Cerebellar nuclear complex (tissue), 1 donor: Measurements from ENCODE around the gene EPB41L2.

Source experiments
- DNase-seq, 2 experiments: peaks; one replicate each; lab custom pipeline; 2025; lab: John Stamatoyannopoulos, UW

Gene EPB41L2

DNA sequence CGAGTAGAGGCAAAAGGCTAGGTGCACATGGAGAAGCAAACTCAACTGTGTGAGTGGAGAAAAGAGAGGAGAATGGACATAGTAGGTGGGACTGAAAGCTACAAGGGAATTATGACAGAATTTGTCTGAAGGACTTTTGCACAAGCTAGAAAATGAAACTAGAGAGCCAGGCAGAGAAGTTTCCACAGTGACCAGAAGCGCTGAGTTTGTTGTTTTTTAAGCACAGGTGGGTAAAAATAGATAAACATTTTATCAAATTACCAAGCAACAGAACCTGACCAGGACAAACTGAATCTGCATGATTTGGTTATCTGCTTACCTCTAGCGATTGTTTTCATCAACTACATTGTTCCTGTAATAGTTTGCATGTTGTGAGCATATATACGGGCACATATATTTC, 197.3 kb downstream of the EPB41L2 start:
- no peak for DNase-seq

DNA sequence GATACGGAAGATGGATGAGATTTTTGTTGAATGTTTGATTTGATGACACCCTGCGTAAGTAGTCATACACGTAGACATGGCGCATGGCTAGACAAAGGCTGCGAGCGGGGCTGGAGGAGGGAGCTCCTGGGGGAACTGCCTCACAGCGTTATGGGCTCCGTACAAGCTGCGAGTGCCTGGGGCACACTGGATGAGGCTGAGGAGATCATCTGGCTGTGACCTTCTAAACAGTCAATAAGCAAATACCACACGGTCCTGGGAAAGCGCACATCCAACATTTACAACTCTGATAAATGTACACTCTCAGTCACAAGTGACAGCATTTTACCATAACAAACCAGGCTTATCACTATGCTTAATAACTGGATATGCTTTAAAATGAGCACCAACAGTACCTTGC, 198.7 kb downstream of the EPB41L2 start:
- no peak for DNase-seq

DNA sequence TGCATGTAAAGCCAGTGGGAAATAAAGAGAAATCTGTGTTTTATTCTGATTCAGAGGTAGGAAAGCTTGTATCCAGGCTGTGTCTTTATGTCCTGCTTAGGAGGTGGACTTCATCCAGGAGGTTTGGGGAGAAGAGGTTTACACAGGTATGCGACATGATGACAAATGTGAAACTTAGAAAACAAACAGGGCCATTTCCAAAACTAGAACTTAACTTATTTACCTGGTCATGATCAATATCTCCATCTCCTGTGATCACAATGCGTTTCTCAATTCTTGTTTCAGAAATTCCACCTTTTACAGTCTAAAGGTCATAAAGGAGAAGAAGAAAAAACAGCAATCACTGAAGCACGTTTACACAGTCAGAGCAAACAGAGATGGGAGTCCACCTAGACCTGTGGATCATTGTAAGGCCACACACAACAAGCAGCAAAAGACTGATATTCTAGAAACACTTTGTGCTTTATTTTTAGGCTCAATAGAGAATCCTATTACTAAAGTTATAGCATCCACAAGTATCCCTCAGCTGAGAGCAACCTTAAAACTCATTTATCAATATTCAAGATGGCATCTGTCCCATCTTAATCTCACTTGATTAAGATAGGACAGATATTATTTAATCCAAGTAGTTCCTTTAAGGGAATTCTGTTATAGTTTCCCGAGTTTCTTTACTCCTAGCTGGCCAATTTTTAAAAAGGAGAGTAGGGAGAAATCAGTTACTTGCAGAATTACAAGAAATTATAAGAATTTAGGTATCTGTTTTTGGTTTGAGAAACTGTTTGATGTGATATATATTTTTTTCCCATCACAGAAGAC, 199.4 kb downstream of the EPB41L2 start:
- no peak for DNase-seq

DNA sequence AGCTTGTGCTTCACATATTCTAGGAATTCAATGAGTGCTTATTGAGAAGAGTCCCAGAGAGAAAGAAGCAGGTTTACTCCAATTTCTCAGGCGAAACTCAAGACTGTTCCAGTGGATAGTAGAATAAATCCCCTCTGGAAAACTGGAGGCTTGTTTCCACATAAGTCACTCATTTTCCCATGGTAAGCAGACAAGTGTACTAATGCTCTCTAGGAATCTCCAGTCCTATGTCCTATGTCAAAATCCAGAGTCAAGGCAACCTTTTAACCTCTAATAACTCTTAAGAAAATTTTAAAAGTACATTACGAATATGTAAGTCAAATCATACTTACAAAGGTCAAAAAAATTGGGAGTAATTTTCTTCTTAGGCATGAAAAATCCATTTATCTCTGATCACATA, 200.7 kb downstream of the EPB41L2 start:
- no peak for DNase-seq

DNA sequence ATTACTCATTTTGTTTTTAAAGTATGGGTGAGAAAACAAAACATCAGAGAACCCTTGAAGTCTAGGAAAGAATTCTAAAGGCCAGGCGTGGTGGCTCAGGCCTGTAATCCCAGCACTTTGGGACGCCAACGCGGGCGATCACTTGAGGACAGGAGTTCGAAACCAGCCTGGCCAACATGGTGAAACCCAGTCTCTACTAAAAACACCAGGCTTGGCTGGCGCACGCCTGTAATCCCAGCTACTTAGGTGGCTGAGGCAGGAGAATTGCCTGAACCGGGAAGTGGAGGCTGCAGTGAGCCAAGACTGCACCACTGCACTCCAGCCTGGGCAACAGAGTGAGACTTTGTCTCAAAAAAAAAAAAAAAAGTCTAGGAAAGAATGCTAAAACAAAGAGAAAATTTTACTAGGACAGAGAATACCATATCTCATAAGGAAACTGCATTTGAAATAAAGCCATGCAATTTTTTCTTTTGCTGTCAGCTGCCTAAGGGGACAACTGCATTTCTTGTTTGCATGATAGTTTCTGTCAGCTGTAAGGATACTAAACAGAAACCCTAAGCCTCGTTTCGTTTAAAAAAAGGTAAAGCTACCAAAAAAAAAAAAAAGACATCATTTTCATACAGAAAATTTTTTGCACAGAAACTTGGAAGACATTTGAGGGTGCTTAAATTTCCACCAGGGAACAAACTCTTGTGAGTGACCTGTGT, 203.7 kb downstream of the EPB41L2 start:
- no peak for DNase-seq

DNA sequence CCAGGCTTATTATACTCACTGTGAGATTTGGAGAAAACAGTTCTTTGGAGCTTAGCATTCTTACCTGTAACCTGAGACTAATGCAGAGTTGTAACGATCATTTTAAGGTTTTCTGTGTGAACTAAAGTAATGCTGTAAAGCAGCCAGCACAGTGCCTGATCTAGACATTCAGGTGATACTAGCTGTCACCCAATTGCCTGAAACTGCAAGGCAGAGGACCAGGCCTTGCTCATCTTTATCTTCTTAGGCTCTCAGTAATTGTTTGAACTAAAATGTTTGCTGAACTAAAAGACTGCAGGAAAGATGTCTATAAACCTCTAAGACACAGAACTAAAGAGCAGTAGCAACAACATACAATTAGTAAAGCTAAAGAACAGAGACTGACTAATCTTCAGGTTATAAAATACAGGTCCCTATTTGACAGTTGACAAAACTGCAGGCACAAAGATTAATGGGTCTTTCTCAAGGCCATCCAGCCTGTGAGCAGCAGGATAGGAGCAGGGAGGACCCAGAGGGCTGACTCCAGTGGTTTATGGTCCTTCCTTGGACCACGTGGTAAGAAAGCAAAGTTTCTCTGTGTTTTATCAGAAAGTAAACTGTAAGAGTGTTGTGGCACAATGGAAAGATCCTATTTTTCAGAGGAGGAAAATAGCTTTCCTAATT, 204.4 kb downstream of the EPB41L2 start:
- DNase-seq, result no peak

DNA sequence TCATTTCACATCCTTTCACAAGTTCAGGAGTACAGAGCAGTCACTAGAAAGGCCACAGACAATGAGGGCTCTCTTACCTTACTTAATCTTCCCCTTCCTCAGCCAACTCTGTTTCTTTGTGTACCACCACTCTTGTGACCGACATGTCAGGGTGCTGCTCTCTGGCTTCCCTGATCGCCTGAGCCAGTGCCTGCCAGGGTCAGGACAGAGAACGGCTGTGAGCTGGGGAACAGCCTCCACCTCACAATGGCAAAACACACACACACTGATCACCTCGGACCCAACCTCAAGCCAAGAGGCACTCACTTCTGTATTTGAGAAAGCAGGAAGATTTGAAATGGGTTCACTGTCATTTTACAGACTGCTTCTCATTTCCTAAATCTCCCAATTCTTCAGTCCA, 205.0 kb downstream of the EPB41L2 start:
- DNase-seq, result no peak

DNA sequence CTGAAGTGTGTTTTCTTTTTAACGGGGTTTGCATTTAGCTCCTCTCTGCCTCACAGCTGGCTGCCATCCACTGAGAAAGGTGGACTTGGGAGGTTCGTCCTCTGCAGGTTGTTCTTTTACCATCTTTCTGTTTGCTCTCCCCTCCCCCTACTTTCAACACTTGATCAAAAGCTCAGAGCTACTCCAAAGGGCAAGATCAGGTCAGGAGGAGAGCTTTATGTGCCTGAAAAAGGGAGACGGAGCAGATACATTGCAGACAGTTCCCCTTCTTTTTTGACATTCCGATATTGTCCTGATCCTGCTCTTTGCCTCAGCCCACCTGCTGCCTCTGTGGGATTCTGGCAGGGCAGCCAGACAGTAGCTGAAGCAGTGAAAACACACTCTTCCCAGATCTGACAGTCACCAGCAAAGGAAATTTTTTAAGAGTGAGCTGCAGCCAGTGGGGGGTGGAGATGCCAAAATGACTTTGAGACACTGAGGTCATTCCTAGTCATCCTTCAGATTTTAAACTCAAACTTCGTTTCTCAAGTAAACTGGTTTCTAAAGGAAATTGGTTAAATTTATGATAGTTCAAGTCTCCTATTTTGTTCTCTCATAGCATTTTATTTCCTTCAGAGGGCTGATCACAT, 209.4 kb downstream of the EPB41L2 start:
- no peak for DNase-seq

DNA sequence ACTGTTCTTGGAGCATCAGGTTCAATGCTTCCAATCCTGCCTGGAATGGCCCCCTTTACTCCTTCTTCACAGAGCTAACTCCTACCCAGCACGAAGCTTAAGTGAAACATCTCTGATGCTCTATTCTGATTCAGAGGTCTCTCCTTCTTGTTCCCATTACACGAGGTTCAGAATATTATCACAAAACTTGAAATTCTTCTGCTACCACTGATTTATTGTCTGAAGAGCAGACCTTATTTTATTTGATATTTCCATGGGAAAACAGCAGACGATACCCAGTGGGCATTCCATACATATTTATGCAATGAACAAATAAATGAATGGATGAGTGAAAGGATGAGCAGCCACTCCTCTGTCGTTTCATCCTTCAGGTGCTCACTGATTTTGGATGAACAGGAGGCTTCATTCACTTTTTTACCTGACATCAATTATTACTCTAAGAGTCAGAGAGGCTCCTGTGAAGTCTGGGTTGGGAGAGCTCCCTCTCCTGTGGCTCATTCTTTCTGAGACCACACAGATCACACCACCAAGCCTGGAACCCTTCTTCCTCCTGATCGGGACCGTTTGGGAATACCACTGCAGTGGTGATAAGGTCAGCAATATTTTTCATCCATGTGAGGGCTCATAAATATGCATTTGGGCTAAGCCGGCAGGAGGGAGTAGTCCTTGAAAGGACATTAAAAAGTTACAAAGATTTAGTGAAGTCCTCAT, 210.0 kb downstream of the EPB41L2 start:
- no peak for DNase-seq

DNA sequence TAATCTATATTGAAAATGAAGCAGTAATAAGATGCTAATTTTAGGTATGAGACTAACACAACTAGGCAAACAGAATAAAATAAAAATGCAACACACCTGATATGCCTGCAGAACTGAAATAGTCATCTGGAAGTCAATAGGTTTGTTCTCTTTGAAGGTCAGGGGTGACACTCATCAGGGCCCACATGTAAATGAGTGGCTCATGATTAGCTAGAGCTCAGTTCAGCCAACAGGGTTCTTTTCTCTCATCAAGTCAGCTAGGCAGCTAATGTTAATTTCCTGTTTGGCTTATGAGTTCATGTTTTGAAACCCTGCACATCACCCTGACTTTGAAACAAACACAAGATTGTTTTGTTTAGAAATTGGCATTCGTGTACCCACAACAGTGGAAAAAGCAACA, 212.0 kb downstream of the EPB41L2 start:
- no peak for DNase-seq

DNA sequence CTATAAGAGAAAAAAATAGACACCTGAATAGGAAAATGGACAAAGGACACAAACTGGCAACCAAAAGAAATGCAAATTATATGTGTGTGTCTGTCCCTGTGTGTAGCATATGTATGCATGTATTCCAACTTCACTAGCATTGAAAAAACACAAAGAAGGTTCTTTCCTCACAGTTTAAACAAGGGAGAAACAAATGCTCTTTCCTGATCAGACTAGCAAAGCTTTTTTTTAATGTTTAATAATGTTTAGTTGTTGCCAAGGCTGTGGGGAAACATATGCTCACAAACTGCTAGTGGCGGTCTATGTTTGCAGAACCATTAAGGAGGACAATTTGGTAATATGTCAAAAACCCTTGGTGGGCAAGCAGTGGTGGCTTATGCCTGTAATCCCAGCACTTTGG, 213.5 kb downstream of the EPB41L2 start:
- no peak for DNase-seq

DNA sequence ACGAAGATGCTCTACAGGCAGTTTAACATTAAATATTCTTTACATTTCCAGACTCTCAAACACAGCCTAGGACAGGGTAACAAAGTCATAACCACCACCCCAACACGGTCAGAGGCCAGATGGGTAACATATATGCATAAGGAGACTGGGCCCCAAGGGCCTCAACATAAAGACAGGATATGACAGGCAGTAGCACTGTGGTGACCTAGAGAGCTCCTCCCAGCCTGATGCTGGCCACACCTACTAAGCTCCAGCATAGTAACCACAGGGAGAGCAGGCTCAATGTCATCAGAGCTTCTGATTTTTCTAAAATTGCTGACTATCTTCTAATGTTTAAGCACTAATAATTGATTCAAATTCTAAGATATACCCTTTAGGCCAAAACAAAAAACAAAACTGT, 214.1 kb downstream of the EPB41L2 start:
- DNase-seq, result no peak

DNA sequence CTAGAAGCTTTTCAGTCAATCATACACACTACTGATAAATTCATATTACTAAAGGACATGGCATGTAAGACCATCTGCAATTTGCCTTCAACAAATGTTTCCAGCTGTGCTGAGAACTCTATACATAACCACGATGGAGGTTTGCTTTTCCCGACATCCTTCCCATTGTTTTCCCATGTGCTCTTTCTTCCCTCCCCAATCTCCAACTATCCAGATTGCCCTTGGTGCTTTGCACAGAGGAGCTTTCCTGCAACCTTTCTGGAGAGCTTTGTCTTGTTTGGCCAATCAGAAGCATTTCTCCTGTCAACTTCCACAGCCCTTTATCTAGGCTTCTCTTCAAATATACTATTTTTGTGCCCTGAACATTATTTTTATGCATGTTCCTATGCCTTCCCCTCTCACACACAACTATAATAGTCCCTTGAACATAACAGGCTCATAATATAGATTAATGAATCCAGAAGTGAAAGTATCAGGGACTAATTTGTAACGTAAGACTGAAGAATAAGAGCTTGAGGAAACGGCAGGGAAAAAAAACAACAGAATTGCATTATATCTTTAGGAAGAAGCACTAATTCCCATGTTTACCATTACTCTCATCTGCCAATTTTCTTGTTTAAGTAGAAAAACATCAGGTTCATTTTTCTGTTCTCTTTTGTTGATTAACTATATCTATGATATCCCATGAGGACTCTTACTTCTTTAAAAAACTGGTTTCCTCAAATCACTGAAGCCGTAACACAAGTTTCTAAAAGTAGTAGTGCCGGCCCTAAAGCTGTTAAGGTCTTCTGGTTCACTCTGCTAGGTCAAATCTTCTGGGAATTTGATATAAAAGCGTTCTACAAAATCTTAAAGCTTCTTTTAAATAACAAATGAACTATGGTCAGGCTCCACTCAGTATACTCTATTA, 215.8 kb downstream of the EPB41L2 start:
- no peak for DNase-seq

DNA sequence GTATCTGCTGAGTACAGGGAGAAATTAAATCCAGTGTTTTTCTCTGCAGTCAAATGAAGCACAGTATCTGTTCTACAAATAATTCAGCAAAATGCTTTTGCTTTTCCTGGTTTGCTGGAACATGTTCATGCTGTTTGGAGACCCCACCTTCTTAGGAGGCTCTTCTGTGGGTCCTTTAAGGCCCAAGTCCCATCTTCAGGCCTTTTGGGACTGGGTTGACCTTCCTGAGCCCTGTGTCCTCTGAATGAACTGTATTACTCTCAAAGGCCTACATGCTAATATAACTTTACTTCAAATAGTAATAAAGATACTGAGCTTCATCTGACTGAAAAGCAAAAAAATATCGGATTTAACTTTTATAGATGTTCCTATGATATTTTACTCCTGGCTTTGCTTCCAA, 216.5 kb downstream of the EPB41L2 start:
- DNase-seq, result no peak

DNA sequence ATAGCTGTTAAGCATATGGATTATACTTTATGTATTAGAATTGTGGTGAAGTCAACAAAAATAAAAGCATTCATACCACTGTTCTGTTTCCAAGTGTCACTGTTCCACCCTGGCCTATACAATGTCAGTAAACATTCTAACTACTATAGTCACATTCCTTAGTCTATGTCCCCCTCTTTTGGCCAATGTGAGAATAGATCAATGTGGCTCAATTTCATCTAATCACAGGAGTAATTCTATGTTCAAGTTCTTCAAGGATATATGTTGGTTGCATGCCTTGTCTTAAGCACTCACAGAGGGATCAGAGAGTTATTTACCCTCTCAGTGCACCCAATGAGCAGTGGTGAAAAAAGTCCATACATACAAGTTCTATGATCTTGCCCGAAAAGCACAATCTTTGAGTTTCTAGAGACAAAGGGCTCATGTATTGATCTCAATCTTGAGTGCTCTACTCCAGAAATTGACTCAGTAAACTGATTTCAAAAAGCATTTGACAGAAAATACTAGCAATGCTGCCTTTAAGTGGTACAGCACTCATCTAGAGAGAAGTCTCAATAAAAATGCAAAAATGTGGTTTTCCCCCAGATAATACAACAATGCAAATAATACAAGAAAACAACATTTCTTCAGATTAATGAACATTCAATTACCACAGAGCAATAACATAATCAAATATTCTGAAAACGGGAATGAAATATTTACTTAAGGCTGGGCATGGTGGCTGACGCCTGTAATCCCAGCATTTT, 219.3 kb downstream of the EPB41L2 start:
- no peak for DNase-seq

DNA sequence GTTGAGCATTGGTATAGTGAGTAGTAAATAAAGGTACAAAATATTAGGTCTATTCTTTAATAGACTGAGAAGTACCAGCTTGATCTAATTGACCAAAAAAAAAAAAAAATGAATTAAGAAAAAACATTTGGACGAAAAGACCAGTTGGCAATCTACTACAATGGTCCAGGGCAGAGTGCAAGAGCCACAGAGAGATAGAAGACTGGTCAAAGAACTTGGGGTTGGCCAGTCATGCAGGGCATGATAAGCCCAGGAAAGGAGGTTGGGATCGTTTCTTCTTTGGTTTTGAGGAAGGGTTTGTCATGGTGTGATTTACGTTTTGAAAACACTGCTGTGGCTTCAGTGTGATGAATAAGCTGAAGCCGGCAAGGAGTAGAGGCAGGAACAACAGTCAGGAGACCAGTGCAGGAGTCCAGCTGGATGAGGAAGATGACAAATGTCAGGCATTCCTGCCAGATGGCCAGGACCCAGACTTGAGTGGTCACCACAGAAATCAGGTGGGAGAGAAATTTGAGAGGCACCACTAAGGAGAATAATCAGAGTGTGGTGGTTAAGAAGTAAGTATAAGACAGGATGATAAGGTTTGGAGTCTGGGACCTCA, 221.8 kb downstream of the EPB41L2 start:
- no peak for DNase-seq

DNA sequence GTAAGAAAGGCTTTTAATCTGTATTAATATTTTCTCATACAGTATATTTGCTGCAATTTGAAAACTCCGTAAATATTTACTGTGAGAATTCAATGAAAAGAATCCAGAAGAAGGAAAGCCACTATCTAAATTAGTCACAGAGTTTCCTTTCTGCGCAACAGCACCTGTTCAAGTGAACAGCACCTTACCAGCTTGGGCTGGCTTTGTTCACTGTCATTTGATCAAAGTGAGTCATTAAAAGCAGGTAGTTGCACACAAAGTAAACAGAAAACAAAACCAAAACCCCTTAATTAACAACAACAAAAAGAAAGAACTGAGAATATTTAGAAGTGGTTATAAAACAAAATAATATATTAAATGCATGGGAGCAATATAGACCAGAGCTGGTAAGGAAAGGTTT, 223.0 kb downstream of the EPB41L2 start:
- no peak for DNase-seq

DNA sequence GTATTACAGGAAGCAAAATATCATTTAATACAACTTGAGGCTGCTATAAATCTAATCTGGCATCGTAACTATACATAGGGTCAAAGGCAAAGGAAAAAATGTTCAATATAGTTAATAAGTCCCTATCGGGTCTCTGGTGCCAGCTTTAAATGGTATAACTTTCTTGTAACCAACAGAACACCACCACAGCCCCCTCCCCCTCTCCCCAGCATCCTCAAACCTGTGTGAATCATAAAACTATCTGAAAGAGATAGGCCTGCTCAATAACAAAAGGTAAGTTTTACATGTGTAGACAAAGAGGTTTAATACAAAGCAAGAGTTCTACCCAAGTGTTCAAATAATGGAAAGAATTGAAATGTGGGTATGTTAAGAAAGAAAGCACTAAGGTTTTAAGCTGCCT, 223.7 kb downstream of the EPB41L2 start:
- no peak for DNase-seq

DNA sequence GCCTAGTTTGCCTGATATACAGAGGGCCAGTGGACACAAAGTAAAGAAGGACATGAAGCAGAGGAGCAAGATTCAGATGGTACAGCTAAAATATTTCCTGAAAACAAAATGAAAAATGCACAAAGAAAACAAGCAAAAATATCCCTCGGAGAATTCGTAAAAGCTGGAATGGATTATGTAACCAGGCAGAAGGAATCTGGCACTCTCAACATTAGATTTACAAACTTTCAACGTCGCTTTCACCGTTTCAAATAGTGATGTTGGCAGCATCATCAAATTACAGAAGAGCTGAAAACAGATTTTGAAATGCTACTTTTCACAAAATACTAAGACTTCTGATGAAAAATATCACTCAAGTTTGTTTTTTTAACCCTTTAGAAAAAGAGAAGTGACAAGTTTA, 224.1 kb downstream of the EPB41L2 start:
- no peak for DNase-seq
